Activated naive CD4-positive, alpha-beta T cell treated with anti-CD3 and anti-CD28 coated beads, Interleukin-2, amount 10 ng/mL, durations not matched to agents 5 hours and 36 hours (primary cell): ENCODE results near the gene WFS1. TPM values are rescaled to one million over a fixed set of nuclear protein-coding genes. Genes with fewer than 3 reads are reported as not detected.

Source experiments
- total RNA-seq, 2 experiments: library from RNA; stranded (reverse); gene quantifications; one replicate each; pipeline ENCODE4 v1.2.3, GENCODE V29; 2021

Gene WFS1
- 1 to 10 TPM; 1.8 to 2.7 TPM for total RNA-seq

GRCh38 chr4:6269616-6270511 is at the start of gene WFS1:
WFS1 (plus strand) TSS chr4:6269850; CDS start chr4:6277456, 7,606 bp downstream.

Other genes starting within 250 kb of the WFS1 start
- gene JAKMIP1, start 69.3 kb upstream of the WFS1 start, total RNA-seq = 1 to 10 TPM; 4.9 to 5.2 TPM
- gene PPP2R2C, start 202.8 kb downstream of the WFS1 start, total RNA-seq = not detected